Ascending aorta (tissue), 2 donors: ENCODE data around the gene EIF4E2. TPM values are rescaled to one million over a fixed set of nuclear protein-coding genes. Genes with fewer than 3 reads are reported as not detected.

Experiments used
- DNase-seq, 2 donors: peaks; one replicate each; pipeline ENCODE4 v3.0.0-alpha.2; 2019; ENCODE audit warnings: low spot score in 2 of 2
- H3K27ac ChIP-seq, 2 donors: fragments of 200-600 bp; sonication (generic); one replicate each; pipeline ENCODE4 v1.5.1; 2016 to 2017; ENCODE audit warnings: mild to moderate bottlenecking in 1 of 2
- H3K27me3 ChIP-seq: fragments of 200-600 bp; sonication (generic); one replicate; pipeline ENCODE4 v1.5.1; 2017
- H3K36me3 ChIP-seq, 2 donors: fragments of 200-600 bp; sonication (generic); one replicate each; pipeline ENCODE4 v1.5.1; 2016
- H3K4me1 ChIP-seq, 2 donors: fragments of 200-600 bp; sonication (generic); one replicate each; pipeline ENCODE4 v1.5.1; 2016 to 2017; ENCODE audit warnings: mild to moderate bottlenecking in 1 of 2
- H3K4me3 ChIP-seq, 2 donors: fragments of 200-600 bp; sonication (generic); one replicate each; pipeline ENCODE4 v1.5.1; 2016 to 2017; ENCODE audit warnings: mild to moderate bottlenecking in 1 of 2
- H3K9me3 ChIP-seq, 2 donors: fragments of 200-600 bp; sonication (generic); one replicate each; pipeline ENCODE4 v1.5.1; 2016
- intact Hi-C: fragments of 100-400 bp; cut with DNase I; formaldehyde crosslinking; loops from one replicate; pipeline ENCODE4 v1.15.1; 2023
- total RNA-seq: library from RNA; depleted of rRNA; stranded (reverse); fragments of >200 nt; gene quantifications from one replicate; pipeline ENCODE4 v1.1.0, GENCODE V29; 2016
- TF ChIP-seq, protein P1 (sequence below), 3 experiments: fragments of 200-600 bp in 2 of 3; fragments of 450-650 bp in 1 of 3; sonication (generic) in 2 of 3; IDR thresholded peaks; one replicate each; pipeline ENCODE4 v1.5.1; 2016 to 2019; ENCODE audit warnings: antibody characterized with exemption in 3 of 3, mild to moderate bottlenecking in 1 of 3, moderate library complexity in 1 of 3

Gene EIF4E2
- total RNA-seq, 1 donor from 2014 or later, result 16.7 TPM

GRCh38 chr2:232545511-232546375 lies 4.7 kb upstream of the EIF4E2 start:
- H3K4me1 ChIP-seq, result no peaks in the 10 kb centered on the region
- TF ChIP-seq, protein P1, sequence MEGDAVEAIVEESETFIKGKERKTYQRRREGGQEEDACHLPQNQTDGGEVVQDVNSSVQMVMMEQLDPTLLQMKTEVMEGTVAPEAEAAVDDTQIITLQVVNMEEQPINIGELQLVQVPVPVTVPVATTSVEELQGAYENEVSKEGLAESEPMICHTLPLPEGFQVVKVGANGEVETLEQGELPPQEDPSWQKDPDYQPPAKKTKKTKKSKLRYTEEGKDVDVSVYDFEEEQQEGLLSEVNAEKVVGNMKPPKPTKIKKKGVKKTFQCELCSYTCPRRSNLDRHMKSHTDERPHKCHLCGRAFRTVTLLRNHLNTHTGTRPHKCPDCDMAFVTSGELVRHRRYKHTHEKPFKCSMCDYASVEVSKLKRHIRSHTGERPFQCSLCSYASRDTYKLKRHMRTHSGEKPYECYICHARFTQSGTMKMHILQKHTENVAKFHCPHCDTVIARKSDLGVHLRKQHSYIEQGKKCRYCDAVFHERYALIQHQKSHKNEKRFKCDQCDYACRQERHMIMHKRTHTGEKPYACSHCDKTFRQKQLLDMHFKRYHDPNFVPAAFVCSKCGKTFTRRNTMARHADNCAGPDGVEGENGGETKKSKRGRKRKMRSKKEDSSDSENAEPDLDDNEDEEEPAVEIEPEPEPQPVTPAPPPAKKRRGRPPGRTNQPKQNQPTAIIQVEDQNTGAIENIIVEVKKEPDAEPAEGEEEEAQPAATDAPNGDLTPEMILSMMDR (IDR thresholded peaks at IDR 0.05), result no peak
- no peaks in the 10 kb centered on the region for H3K9me3 ChIP-seq
- H3K4me3 ChIP-seq, result no peak overlapping the region
- intact Hi-C loops, result no loop called here
- H3K27me3 ChIP-seq, result no peaks in the 10 kb centered on the region
- H3K36me3 ChIP-seq, result peaks cover 0 to 2% of the 10 kb centered on the region in 2 donors
- no peak overlapping the region for H3K27ac ChIP-seq
- DNase-seq, result no peak

- TF ChIP-seq, protein P1 (IDR thresholded peaks at IDR 0.05), result no peak
- intact Hi-C loops, result no loop called here
- H3K4me3 ChIP-seq, result no peak overlapping the region
Measured at GRCh38 chr2:232547991-232548390, 2.5 kb upstream of the EIF4E2 start.

DNA sequence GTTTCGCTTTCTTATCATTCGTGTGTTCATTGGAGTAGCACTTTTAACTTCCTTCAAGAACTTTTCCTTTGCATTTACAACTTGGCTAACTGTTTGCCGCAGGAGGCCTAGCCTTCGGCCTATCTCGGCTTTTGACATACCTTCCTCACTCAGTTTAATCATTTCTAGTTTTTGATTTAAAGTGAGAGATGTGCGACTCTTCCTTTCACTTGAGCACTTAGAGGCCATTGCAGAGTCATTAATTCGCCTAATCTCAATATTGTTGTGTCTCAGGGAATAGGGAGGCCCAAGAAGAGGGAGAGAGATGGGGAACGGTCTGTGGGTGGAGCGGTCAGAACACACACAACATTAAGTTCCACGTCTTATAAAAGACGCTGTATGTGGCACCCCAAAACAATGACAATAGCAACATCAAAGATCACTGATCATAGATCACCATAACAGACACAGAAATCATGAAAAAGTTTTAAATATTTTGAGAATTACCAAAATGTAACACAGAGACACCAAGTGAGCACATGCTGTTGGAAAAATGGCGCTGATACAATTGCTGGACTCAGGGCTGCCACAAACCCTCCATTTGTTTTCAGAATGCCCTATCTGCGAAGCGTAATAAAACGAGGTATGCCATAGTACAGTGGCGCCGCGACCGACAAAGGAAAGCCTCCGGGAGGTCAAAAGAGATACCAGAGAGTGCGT lies 685 bp upstream of the EIF4E2 start:
- intact Hi-C loops, result loop anchor here (2.0 to 5.0 kb wide), 5 partner anchors 47 to 873 kb away; partner anchors contain the start of genes ATG16L1, GIGYF2 and PDE6D
- TF ChIP-seq, protein P1 (IDR thresholded peaks at IDR 0.05), result no peak
- peaks cover 4 to 5% of the 10 kb centered on the region in 2 donors for H3K4me1 ChIP-seq
- H3K27ac ChIP-seq, result peak overlapping the region; percentile 97 to 100
- peak overlapping the region; percentile 84 to 100 for H3K4me3 ChIP-seq
- peaks cover 0 to 2% of the 10 kb centered on the region in 2 donors for H3K36me3 ChIP-seq
- no peaks in the 10 kb centered on the region for H3K9me3 ChIP-seq
- no peak for DNase-seq
- no peaks in the 10 kb centered on the region for H3K27me3 ChIP-seq

More at GRCh38 chr2:232547991-232548390, 2.5 kb upstream of the EIF4E2 start:
- no peak overlapping the region for H3K27ac ChIP-seq
- H3K27me3 ChIP-seq, result no peaks in the 10 kb centered on the region
- H3K9me3 ChIP-seq, result no peaks in the 10 kb centered on the region
- peaks cover 0 to 2% of the 10 kb centered on the region in 2 donors for H3K36me3 ChIP-seq
- peaks cover 4 to 5% of the 10 kb centered on the region in 2 donors for H3K4me1 ChIP-seq
- DNase-seq, result no peak

DNA sequence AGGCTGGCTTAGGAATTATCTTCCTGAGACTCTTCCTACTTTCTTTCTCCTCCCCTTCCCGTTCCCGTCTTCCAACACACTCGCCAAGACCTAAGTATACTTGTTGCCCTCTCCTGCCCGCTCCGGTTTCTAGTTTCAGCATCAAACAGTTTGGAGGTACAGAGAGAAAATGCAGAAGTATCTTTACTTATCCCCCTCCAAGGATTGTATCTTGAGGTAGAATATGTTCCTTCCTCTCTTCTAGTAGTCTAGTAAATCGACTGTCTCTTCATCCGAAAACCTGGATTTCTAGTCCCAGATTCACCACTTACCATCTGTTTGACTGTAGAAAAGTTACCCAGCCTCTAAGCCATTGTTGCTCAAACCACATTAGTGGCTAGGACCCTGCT lies 755 bp downstream of the EIF4E2 start:
- Histone ChIP-seq H3K9me3 (no peaks in the 10 kb centered on the region), H3K4me1 (peaks cover 4 to 5% of the 10 kb centered on the region in 2 donors), H3K36me3 (peaks cover 2 to 5% of the 10 kb centered on the region in 2 donors), H3K27ac (peak overlapping the region; percentile 97 to 100), H3K27me3 (no peaks in the 10 kb centered on the region), H3K4me3 (peak overlapping the region; percentile 84 to 100)
- intact Hi-C loops, result loop anchor here (2.0 to 5.0 kb wide), 5 partner anchors 46 to 874 kb away; partner anchors contain the start of genes ATG16L1, GIGYF2 and PDE6D
- TF ChIP-seq, protein P1 (IDR thresholded peaks at IDR 0.05), result no peak
- DNase-seq, result no peak

- H3K4me1 ChIP-seq, result peaks cover 4 to 5% of the 10 kb centered on the region in 2 donors
- H3K27ac ChIP-seq, result peak overlapping the region in 1 of 2 donors; percentile 100
Measured at GRCh38 chr2:232551776-232552175, 1.3 kb downstream of the EIF4E2 start.

More at GRCh38 chr2:232551776-232552175, 1.3 kb downstream of the EIF4E2 start:
- Histone ChIP-seq H3K4me3 (peak overlapping the region; percentile 84 to 100), H3K9me3 (no peaks in the 10 kb centered on the region), H3K27me3 (no peaks in the 10 kb centered on the region), H3K36me3 (peaks cover 5 to 11% of the 10 kb centered on the region in 2 donors)
- intact Hi-C loops, result loop anchor here (2.0 to 5.0 kb wide), 5 partner anchors 46 to 874 kb away; partner anchors contain the start of genes ATG16L1, GIGYF2 and PDE6D
- TF ChIP-seq, protein P1 (IDR thresholded peaks at IDR 0.05), result no peak
- no peak for DNase-seq
